VCaP (cell line): ENCODE results near the gene ZFAND3.
A peak's percentile ranks its signal among the peaks of the same experiment; 100 is the strongest.

Experiments used
- H3K27ac ChIP-seq: fragments of 450-650 bp; 2 replicates; pipeline ENCODE4 v1.5.1; 2017
- CTCF ChIP-seq: fragments of 450-650 bp; conservative IDR thresholded peaks from 2 replicates; pipeline ENCODE4 v1.5.1; 2017; ENCODE audit warnings: mild to moderate bottlenecking, moderate library complexity

The ZFAND3 gene

GRCh38 chr6:38062066-38062465 lies 242.5 kb downstream of the ZFAND3 start:
- no peak overlapping the region for H3K27ac ChIP-seq
- TF ChIP-seq CTCF, result no peak

- TF ChIP-seq CTCF, result no peak
- H3K27ac ChIP-seq, result no peak overlapping the region
Measured at GRCh38 chr6:38063973-38064372, 244.4 kb downstream of the ZFAND3 start.

GRCh38 chr6:38064431-38064830 lies 244.9 kb downstream of the ZFAND3 start:
- TF ChIP-seq CTCF, result no peak
- no peak overlapping the region for H3K27ac ChIP-seq

GRCh38 chr6:38065734-38066305 lies 246.3 kb downstream of the ZFAND3 start:
- no peak for TF ChIP-seq CTCF
- H3K27ac ChIP-seq, result peak overlapping the region; percentile 88; the same call in 1 of the 2 replicates

GRCh38 chr6:38067263-38067980 lies 247.9 kb downstream of the ZFAND3 start:
- TF ChIP-seq CTCF, result no peak
- peak overlapping the region; percentile 88 for H3K27ac ChIP-seq

- peak; percentile 58 for TF ChIP-seq CTCF
- H3K27ac ChIP-seq, result peak overlapping the region; percentile 88
Measured at GRCh38 chr6:38068854-38069590, 249.5 kb downstream of the ZFAND3 start.

GRCh38 chr6:38077488-38078030 lies 258.0 kb downstream of the ZFAND3 start:
- TF ChIP-seq CTCF, result no peak
- no peak overlapping the region for H3K27ac ChIP-seq
